Mesenchymal stem cell (in vitro differentiated cells and primary cell): ENCODE measurements around the gene SPOUT1.
"Not testable (repeated sequence)": the region's sequence is repeated elsewhere in the genome, so short reads cannot be mapped to it uniquely, and the experiment has no call there.

Source experiments
- DNase-seq: peaks from one replicate; pipeline ENCODE4 v3.0.0-alpha.2; 2013
- H2AFZ ChIP-seq: one replicate; pipeline ENCODE4 v1.6.1; 2013; ENCODE audit warnings: low read depth, mild to moderate bottlenecking, control low read depth, inconsistent platforms, low read length, moderate library complexity
- H2AK5ac ChIP-seq: 2 replicates; pipeline ENCODE4 v1.6.1; 2013; ENCODE audit warnings: low read length, moderate library complexity, mild to moderate bottlenecking, inconsistent platforms; ENCODE audit not compliant: severe bottlenecking
- H2BK120ac ChIP-seq: one replicate; pipeline ENCODE4 v1.6.1; 2013; ENCODE audit warnings: low read depth, mild to moderate bottlenecking, inconsistent platforms, low read length, moderate library complexity
- H2BK12ac ChIP-seq, 2 experiments: one replicate each; pipeline ENCODE4 v1.6.1; 2013; ENCODE audit warnings: inconsistent platforms in 2 of 2, low read length in 2 of 2, mild to moderate bottlenecking in 2 of 2, moderate library complexity in 2 of 2, control low read depth in 1 of 2
- H2BK15ac ChIP-seq: one replicate; pipeline ENCODE4 v1.6.1; 2013; ENCODE audit warnings: mild to moderate bottlenecking, low read depth, inconsistent platforms; ENCODE audit not compliant: poor library complexity, severe bottlenecking
- H2BK5ac ChIP-seq: 2 replicates; pipeline ENCODE4 v1.6.1; 2013; ENCODE audit warnings: low read depth, mild to moderate bottlenecking, low read length, control low read depth, inconsistent platforms; ENCODE audit not compliant: poor library complexity, severe bottlenecking
- H3K14ac ChIP-seq, 2 experiments: one replicate each; pipeline ENCODE4 v1.6.1; 2013; ENCODE audit warnings: inconsistent platforms in 2 of 2, low read length in 2 of 2, control low read depth in 1 of 2, mild to moderate bottlenecking in 1 of 2, moderate library complexity in 1 of 2
- H3K18ac ChIP-seq, 2 experiments: one replicate each; pipeline ENCODE4 v1.6.1; 2013; ENCODE audit warnings: inconsistent platforms in 2 of 2, low read length in 2 of 2, control low read depth in 1 of 2, low read depth in 1 of 2, mild to moderate bottlenecking in 1 of 2
- H3K23ac ChIP-seq, 2 experiments: one replicate each; pipeline ENCODE4 v1.6.1; 2013; ENCODE audit warnings: inconsistent platforms in 2 of 2, low read length in 2 of 2, mild to moderate bottlenecking in 2 of 2, moderate library complexity in 2 of 2, control low read depth in 1 of 2
- H3K27ac ChIP-seq: 2 replicates; pipeline ENCODE4 v1.5.1; 2013; ENCODE audit warnings: mild to moderate bottlenecking, moderate library complexity, low read length, control low read depth, inconsistent platforms; ENCODE audit not compliant: poor library complexity, severe bottlenecking
- H3K27me3 ChIP-seq, 2 experiments: 2 replicates each; pipeline versions ENCODE4 v1.6.1 to v1.7.0; 2013; ENCODE audit warnings: low read length in 2 of 2, mild to moderate bottlenecking in 2 of 2, moderate library complexity in 2 of 2, control low read depth in 1 of 2, inconsistent platforms in 1 of 2; ENCODE audit not compliant: control insufficient read depth in 1 of 2, insufficient read depth in 1 of 2
- H3K36me3 ChIP-seq, 2 experiments: 2 replicates each; pipeline versions ENCODE4 v1.6.1 to v1.7.0; 2013; ENCODE audit warnings: low read length in 2 of 2, control low read depth in 1 of 2, inconsistent platforms in 1 of 2, low read depth in 1 of 2, mild to moderate bottlenecking in 1 of 2; ENCODE audit not compliant: insufficient read depth in 2 of 2, control insufficient read depth in 1 of 2
- H3K4ac ChIP-seq, 2 experiments: one replicate each; pipeline ENCODE4 v1.6.1; 2013; ENCODE audit warnings: inconsistent platforms in 2 of 2, low read length in 2 of 2, mild to moderate bottlenecking in 2 of 2, moderate library complexity in 2 of 2, control low read depth in 1 of 2, low read depth in 1 of 2
- H3K4me1 ChIP-seq: 2 replicates; pipeline ENCODE4 v1.6.1; 2013; ENCODE audit warnings: low read depth, low read length, control low read depth; ENCODE audit not compliant: control insufficient read depth, insufficient read depth
- H3K4me2 ChIP-seq: 2 replicates; pipeline ENCODE4 v1.6.1; 2013; ENCODE audit warnings: low read length, mild to moderate bottlenecking, inconsistent platforms; ENCODE audit not compliant: poor library complexity, severe bottlenecking
- H3K4me3 ChIP-seq, 2 experiments: 2 replicates each; pipeline versions ENCODE4 v1.5.1 to v1.7.0; 2013; ENCODE audit warnings: low read length in 2 of 2, mild to moderate bottlenecking in 2 of 2, control low read depth in 1 of 2, low read depth in 1 of 2; ENCODE audit not compliant: insufficient read depth in 1 of 2
- H3K79me1 ChIP-seq: replicated peaks from 2 replicates; pipeline ENCODE4 v1.6.1; 2013; ENCODE audit warnings: mild to moderate bottlenecking, control low read depth, low read length, inconsistent platforms; ENCODE audit not compliant: poor library complexity, severe bottlenecking
- H3K9ac ChIP-seq: 2 replicates; pipeline ENCODE4 v1.7.0; 2013; ENCODE audit warnings: mild to moderate bottlenecking, low read length, moderate library complexity
- H3K9me3 ChIP-seq: 2 replicates; pipeline ENCODE4 v1.7.0; 2013; ENCODE audit warnings: mild to moderate bottlenecking, low read length; ENCODE audit not compliant: control insufficient read depth
- H4K8ac ChIP-seq: one replicate; pipeline ENCODE4 v1.6.1; 2013; ENCODE audit warnings: inconsistent platforms, mild to moderate bottlenecking, low read length, moderate library complexity
- H4K91ac ChIP-seq: one replicate; pipeline ENCODE4 v1.6.1; 2013; ENCODE audit warnings: mild to moderate bottlenecking, low read length, inconsistent platforms
- WGBS: methylation state at CpG from one replicate; pipeline ENCODE4 v1.1.7; 2013; ENCODE audit warnings: mixed read lengths; 5-methylcytosine and 5-hydroxymethylcytosine counted together

The SPOUT1 gene

DNA sequence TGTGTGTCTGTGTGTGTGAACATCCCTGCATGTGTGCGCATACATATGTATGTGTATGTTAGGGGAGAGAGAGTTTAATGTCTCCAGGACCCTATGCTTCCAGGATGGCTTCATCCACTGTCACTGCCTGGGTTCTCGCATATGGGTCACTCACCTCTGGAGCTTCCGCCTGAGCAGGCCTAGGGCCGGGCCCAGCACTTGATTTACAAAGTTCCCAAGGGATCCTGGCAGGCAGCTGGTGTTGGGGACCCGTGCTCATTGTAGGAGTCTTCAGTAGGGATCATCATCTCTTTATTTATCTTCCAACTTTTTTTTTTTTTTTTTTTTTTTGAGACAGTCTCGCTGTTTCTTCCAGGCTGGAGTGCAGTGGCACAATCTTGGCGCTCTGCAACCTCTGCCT lies 29.5 kb downstream of the SPOUT1 start:
- Histone ChIP-seq H3K27me3 (no peaks in the 10 kb centered on the region), H2BK12ac (no peak overlapping the region), H3K9me3 (no peaks in the 10 kb centered on the region), H3K36me3 (peaks cover 64 to 70% of the 10 kb centered on the region in 2 experiments), H3K4me3 (no peak overlapping the region), H4K8ac (no peak overlapping the region), H3K27ac (no peak overlapping the region), H3K14ac (no peak overlapping the region), H3K4ac (no peak overlapping the region), H3K23ac (no peak overlapping the region), H3K4me2 (no peak overlapping the region), H3K18ac (no peak overlapping the region), H3K79me1 (peaks cover 12% of the 10 kb centered on the region), H3K4me1 (no peaks in the 10 kb centered on the region), H4K91ac (no peak overlapping the region), H2BK15ac (no peak overlapping the region), H2BK5ac (no peak overlapping the region), H3K9ac (no peak overlapping the region), H2AFZ (no peak overlapping the region), H2AK5ac (no peak overlapping the region), H2BK120ac (no peak overlapping the region)
- WGBS: 97% methylated on average over 5 of the region's 7 CpGs
- no peak for DNase-seq

DNA sequence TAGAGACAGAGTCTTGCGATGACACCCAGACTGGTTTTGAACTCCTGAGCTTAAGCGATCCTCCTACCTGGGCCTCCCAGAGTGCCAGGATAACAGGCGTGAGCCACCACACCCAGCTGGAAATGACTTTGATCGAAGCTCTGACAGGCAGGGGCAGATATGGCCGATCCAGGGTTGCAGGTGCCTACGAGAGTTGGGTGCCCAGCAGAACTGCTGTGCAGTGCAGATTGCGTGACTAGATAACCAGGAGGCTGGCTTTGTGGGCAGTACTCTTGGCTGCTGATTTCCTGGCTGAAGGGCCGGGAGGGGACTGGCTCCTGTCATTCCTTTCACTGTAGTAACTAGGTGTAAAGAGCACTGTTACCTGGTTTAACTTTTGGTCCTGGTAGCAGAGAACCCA lies 30.7 kb downstream of the SPOUT1 start:
- no peak for DNase-seq
- H2BK15ac ChIP-seq: no peak overlapping the region

DNA sequence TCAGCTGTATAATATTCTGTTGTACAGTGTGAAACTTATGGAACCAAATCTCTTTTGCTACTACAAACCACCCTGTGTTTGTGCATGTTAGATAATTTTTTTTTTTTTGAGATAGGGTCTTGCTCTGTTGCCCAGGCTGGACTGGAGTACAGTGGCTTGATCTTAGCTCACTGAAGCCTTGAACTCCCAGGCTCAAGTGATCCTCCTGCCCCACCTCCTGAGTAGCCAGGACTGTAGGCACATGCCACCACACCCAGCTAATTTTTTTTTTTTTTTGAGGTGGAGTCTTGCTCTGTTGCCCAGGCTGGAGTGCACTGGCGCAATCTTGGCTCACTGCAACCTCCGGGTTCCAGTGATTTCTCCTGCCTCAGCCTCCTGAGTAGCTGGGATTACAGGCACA lies 34.6 kb downstream of the SPOUT1 start:
- H3K4me1 ChIP-seq, H4K8ac ChIP-seq, H3K4me3 ChIP-seq, H2BK12ac ChIP-seq, H3K27ac ChIP-seq, H3K9me3 ChIP-seq, H2BK5ac ChIP-seq, H2BK15ac ChIP-seq, H2BK120ac ChIP-seq, H3K9ac ChIP-seq, DNase-seq, H2AK5ac ChIP-seq, H3K4me2 ChIP-seq, H3K14ac ChIP-seq, H3K18ac ChIP-seq, H3K27me3 ChIP-seq, H2AFZ ChIP-seq, H4K91ac ChIP-seq, H3K4ac ChIP-seq, H3K23ac ChIP-seq: not testable (repeated sequence)
- no CpG with 5 or more reads among the region's 2 CpGs for WGBS
- H3K79me1 ChIP-seq: peaks cover 47% of the 10 kb centered on the region
- H3K36me3 ChIP-seq: peaks cover 77 to 84% of the 10 kb centered on the region in 2 experiments

More for the DNA sequence above, 30.7 kb downstream of the SPOUT1 start:
- Histone ChIP-seq H2BK5ac (no peak overlapping the region), H3K18ac (no peak overlapping the region), H3K27ac (no peak overlapping the region), H4K8ac (no peak overlapping the region), H2AFZ (no peak overlapping the region), H2AK5ac (no peak overlapping the region), H3K79me1 (peaks cover 16% of the 10 kb centered on the region), H3K4me3 (no peak overlapping the region), H3K9ac (no peak overlapping the region), H2BK120ac (no peak overlapping the region), H4K91ac (no peak overlapping the region), H2BK12ac (no peak overlapping the region), H3K4me2 (no peak overlapping the region), H3K14ac (no peak overlapping the region), H3K23ac (no peak overlapping the region), H3K36me3 (peaks cover 63 to 78% of the 10 kb centered on the region in 2 experiments), H3K27me3 (no peaks in the 10 kb centered on the region), H3K4ac (no peak overlapping the region), H3K9me3 (no peaks in the 10 kb centered on the region), H3K4me1 (no peaks in the 10 kb centered on the region)
- 95% methylated on average over 7 of the region's 8 CpGs for WGBS

DNA sequence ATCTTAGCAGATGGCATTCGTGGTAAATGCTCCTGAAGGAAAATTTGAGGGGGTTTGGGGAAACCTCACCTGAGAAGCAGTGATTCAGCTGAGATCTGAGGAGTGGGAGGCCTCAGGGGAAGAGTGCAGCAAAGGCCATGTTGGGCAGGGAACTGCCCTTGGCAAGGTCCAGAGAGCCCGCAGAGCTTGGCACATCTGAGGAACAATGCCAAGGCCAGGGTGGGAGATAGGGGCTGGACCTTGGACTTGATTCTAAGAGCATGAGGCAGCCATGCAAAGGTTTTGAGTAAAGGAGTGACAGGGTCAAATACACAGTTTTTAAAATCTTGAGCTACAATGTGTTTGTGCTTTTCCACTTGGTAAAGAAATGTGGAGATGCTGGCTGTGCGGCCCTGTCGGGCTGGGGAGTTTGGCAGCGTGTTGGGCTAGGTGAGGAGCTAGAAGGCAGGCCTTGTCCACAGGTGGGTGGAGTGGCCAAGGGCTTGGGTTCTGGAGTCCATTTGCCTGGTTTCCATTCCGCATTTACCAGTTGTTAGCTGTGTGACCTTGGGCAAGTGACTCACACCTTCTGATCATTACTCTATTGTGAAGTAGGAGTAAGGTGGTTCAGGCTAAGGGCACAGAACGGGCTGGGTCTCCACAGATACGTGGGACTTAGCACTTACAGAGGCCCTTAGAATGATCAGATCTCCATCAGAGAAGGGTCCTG lies 36.5 kb downstream of the SPOUT1 start:
- no peak overlapping the region for H3K4me2 ChIP-seq

More for the DNA sequence above, 36.5 kb downstream of the SPOUT1 start:
- no peak overlapping the region for H2BK120ac ChIP-seq
- peaks cover 3% of the 10 kb centered on the region for H3K4me1 ChIP-seq
- peaks cover 48% of the 10 kb centered on the region for H3K79me1 ChIP-seq
- DNase-seq: no peak
- H3K14ac ChIP-seq: no peak overlapping the region
- no peak overlapping the region for H2AFZ ChIP-seq
- H4K8ac ChIP-seq: no peak overlapping the region
- H2BK5ac ChIP-seq: no peak overlapping the region
- no peak overlapping the region for H2AK5ac ChIP-seq
- peaks cover 69 to 72% of the 10 kb centered on the region in 2 experiments for H3K36me3 ChIP-seq
- H3K23ac ChIP-seq: no peak overlapping the region
- H4K91ac ChIP-seq: no peak overlapping the region
- no peak overlapping the region for H3K27ac ChIP-seq
- no peak overlapping the region for H3K18ac ChIP-seq
- H3K9me3 ChIP-seq: no peaks in the 10 kb centered on the region
- no peaks in the 10 kb centered on the region for H3K27me3 ChIP-seq
- no peak overlapping the region for H2BK15ac ChIP-seq
- H3K4ac ChIP-seq: no peak overlapping the region
- 90% methylated on average over 8 of the region's 8 CpGs for WGBS
- no peak overlapping the region for H3K4me3 ChIP-seq
- no peak overlapping the region for H2BK12ac ChIP-seq
- H3K9ac ChIP-seq: no peak overlapping the region
